ENCODE measurements around the gene ELFN1. TPM values are rescaled to one million over a fixed set of nuclear protein-coding genes. Genes with fewer than 3 reads are reported as not detected.

The ELFN1 gene
- total RNA-seq = 0.57 and 0.81 TPM in 2 replicates

DNA sequence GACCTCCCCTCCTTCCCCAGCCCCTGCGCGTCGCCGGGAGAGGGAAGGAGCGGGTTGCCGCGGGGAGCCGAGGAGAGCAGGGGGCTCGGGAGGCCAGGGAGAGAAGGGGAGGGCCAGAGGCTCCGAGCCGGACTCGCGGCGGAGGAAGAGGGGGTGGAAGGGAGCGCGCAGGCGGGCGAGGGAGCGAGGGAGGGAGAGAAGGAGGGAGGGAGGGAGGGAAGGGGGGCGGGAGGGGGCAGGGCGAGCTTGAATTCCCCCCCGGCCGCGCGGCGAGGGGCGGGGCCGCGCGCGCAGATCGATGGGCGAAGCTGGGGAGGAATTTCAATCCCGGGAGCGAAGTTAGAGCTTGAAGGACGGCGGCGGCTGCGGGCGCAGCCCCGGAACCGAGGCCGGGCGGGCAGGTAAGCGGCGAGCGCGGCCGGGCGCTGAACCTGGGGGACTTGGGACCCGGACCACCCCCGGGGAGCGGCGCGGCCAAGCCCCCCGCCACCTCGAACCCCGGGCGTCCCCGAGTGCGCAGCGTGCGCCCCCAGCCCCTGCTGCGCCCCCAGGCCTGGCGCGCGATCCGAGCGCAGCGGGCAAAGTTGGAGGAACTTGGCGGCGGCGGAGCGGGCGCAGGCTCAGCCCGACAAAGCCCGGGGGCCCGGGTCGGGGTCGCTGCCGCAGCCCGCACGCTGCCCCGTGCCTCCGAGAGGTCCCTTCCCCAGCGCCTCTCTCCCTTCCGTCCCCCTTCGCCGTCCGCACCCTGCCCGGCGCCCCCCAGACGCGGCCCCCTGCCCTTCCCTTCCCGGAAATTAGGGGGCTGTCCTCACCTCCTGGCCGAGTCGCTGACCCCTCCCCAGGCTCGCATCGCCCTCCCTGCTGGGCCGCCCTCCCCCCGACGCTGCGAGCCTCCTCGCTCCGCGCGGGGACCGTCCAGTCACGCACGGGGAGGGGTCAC lies at the start of gene ELFN1:
Gene ELFN1 (plus strand): TSS at position 324 of the 940 bp plus-strand sequence. CDS start 74,320 bp downstream, outside the sequence.

Other genes starting within 250 kb of the ELFN1 start
- gene MICALL2, start 210.8 kb upstream of the ELFN1 start, total RNA-seq = 12.6 and 26.8 TPM in 2 replicates
- 32.1 and 62.4 TPM in 2 replicates for gene INTS1, start 165.9 kb upstream of the ELFN1 start, total RNA-seq
- gene MAFK, start 139.6 kb upstream of the ELFN1 start, total RNA-seq = 21.9 and 73.8 TPM in 2 replicates
- gene TMEM184A, start 114.1 kb upstream of the ELFN1 start, total RNA-seq = 0.13 TPM in 1 of 2 replicates, not detected in the other
- gene PSMG3, start 100.2 kb upstream of the ELFN1 start, total RNA-seq = 15.0 and 25.1 TPM in 2 replicates

Measured in bladder microvascular endothelial cell (primary cell).